T-helper 22 cell (primary cell): ENCODE data around the gene HERC2.
"Not testable (repeated sequence)": the region's sequence is repeated elsewhere in the genome, so short reads cannot be mapped to it uniquely, and the experiment has no call there.

Source experiments
- DNase-seq: peaks from one replicate; pipeline ENCODE4 v3.0.0-alpha.2; 2020; ENCODE audit warnings: low read depth

Gene HERC2

GRCh38 chr15:28322129-28322588 is at the start of gene HERC2:
Gene HERC2, minus strand, starts transcription at chr15:28322179. Its CDS starts 746 bp downstream, at chr15:28321433.
- DNase-seq: not testable (repeated sequence)

- DNase-seq: not testable (repeated sequence)
Observed at GRCh38 chr15:28365502-28365901, 43.5 kb upstream of the HERC2 start.

GRCh38 chr15:28357984-28358383 is 36.0 kb upstream of the HERC2 start, which contains the start of gene GOLGA6L24:
Gene GOLGA6L24, minus strand, starts transcription at chr15:28358084. Its CDS starts 61 bp downstream, at chr15:28358023.
- not testable (repeated sequence) for DNase-seq

- DNase-seq: not testable (repeated sequence)
Observed at GRCh38 chr15:28321358-28322078, 461 bp downstream of the HERC2 start.

- not testable (repeated sequence) for DNase-seq
Observed at GRCh38 chr15:28319725-28320124, 2.3 kb downstream of the HERC2 start.

- not testable (repeated sequence) for DNase-seq
Observed at GRCh38 chr15:28318828-28319227, 3.2 kb downstream of the HERC2 start.

- not testable (repeated sequence) for DNase-seq
Observed at GRCh38 chr15:28318122-28318521, 3.9 kb downstream of the HERC2 start.

GRCh38 chr15:28316958-28317357 is 5.0 kb downstream of the HERC2 start:
- DNase-seq: not testable (repeated sequence)

GRCh38 chr15:28310454-28310853 is 11.5 kb downstream of the HERC2 start:
- not testable (repeated sequence) for DNase-seq

- DNase-seq: not testable (repeated sequence)
Observed at GRCh38 chr15:28308718-28309117, 13.3 kb downstream of the HERC2 start.

GRCh38 chr15:28305700-28306099 is 16.3 kb downstream of the HERC2 start:
- not testable (repeated sequence) for DNase-seq

GRCh38 chr15:28297434-28297833 is 24.5 kb downstream of the HERC2 start:
- DNase-seq: not testable (repeated sequence)

- DNase-seq: not testable (repeated sequence)
Observed at GRCh38 chr15:28296814-28297213, 25.2 kb downstream of the HERC2 start.

- DNase-seq: not testable (repeated sequence)
Observed at GRCh38 chr15:28295009-28295563, 26.9 kb downstream of the HERC2 start.

- not testable (repeated sequence) for DNase-seq
Observed at GRCh38 chr15:28294560-28294959, 27.4 kb downstream of the HERC2 start.

GRCh38 chr15:28289694-28290463 is 32.1 kb downstream of the HERC2 start:
- no peak for DNase-seq

- DNase-seq: not testable (repeated sequence)
Observed at GRCh38 chr15:28288830-28289693, 32.9 kb downstream of the HERC2 start.

GRCh38 chr15:28286659-28287058 is 35.3 kb downstream of the HERC2 start:
- not testable (repeated sequence) for DNase-seq

GRCh38 chr15:28286031-28286430 is 35.9 kb downstream of the HERC2 start:
- DNase-seq: no peak

- no peak for DNase-seq
Observed at GRCh38 chr15:28281876-28282275, 40.1 kb downstream of the HERC2 start.

- DNase-seq: no peak
Observed at GRCh38 chr15:28274635-28275034, 47.3 kb downstream of the HERC2 start.
